Stomach (tissue), 9 donors: Measurements from ENCODE around the gene GRAMD2A. TPM values are rescaled to one million over a fixed set of nuclear protein-coding genes. Genes with fewer than 3 reads are reported as not detected.

Experiments used
- DNase-seq, 2 donors: peaks; one replicate each; pipeline versions ENCODE4 v3.0.0 to v3.0.0-alpha.2; 2013 to 2019
- H3K27ac ChIP-seq, 5 donors: fragments of 200-600 bp in 4 of 5; sonication (generic) in 4 of 5; one replicate each; pipeline ENCODE4 v1.5.1; 2013 to 2019; ENCODE audit warnings: mild to moderate bottlenecking in 1 of 5, moderate library complexity in 1 of 5
- H3K27me3 ChIP-seq, 3 donors: fragments of 200-600 bp; sonication (generic); one replicate each; pipeline ENCODE4 v1.5.1; 2017 to 2019; ENCODE audit warnings: mixed run types in 1 of 3
- H3K36me3 ChIP-seq, 4 donors: fragments of 200-600 bp; sonication (generic); 1 replicate in 3 of 4; 2 replicates in 1 of 4; pipeline ENCODE4 v1.5.1; 2016 to 2019
- H3K4me1 ChIP-seq, 4 donors: fragments of 200-600 bp; sonication (generic); one replicate each; pipeline ENCODE4 v1.5.1; 2016 to 2019
- H3K4me3 ChIP-seq, 4 donors: fragments of 200-600 bp; sonication (generic) in 3 of 4; one replicate each; pipeline ENCODE4 v1.5.1; 2016 to 2019; ENCODE audit warnings: mild to moderate bottlenecking in 1 of 4
- H3K9me3 ChIP-seq, 4 donors: fragments of 200-600 bp; sonication (generic); one replicate each; pipeline ENCODE4 v1.5.1; 2016 to 2019
- CTCF ChIP-seq, 7 experiments: fragments of 450-650 bp in 4 of 7; fragments of 200-600 bp in 3 of 7; sonication (generic) in 3 of 7; IDR thresholded peaks; one replicate each; pipeline ENCODE4 v1.5.1; 2016 to 2019; ENCODE audit warnings: antibody characterized with exemption in 7 of 7, control low read depth in 2 of 7, mild to moderate bottlenecking in 1 of 7
- EP300 ChIP-seq: sonication (generic); formaldehyde crosslinking; IDR thresholded peaks from one replicate; pipeline ENCODE4 v1.6.1; 2017; ENCODE audit warnings: antibody characterized with exemption
- POLR2A ChIP-seq, 4 donors: fragments of 450-650 bp; IDR thresholded peaks; one replicate each; pipeline ENCODE4 v1.6.1; 2016; ENCODE audit warnings: antibody characterized with exemption in 4 of 4, control low read depth in 2 of 4, mild to moderate bottlenecking in 1 of 4, moderate library complexity in 1 of 4
- POLR2AphosphoS5 ChIP-seq, 3 donors: sonication (generic); formaldehyde crosslinking; IDR thresholded peaks; one replicate each; pipeline ENCODE4 v1.6.1; 2016; ENCODE audit warnings: antibody characterized with exemption in 3 of 3
- WGBS, 5 donors: extraction: QIAGEN DNeasy Blood & Tissue Kit in 3 of 5; methylation state at CpG; one replicate each; pipeline versions ENCODE4 v1.1.5 to v1.1.7; 2013 to 2018; 5-methylcytosine and 5-hydroxymethylcytosine counted together
- intact Hi-C: fragments of 100-400 bp; cut with DNase I; formaldehyde crosslinking; loops from one replicate; pipeline ENCODE4 v1.15.1; 2023; ENCODE audit warnings: low total_unique reads
- polyA plus RNA-seq, 3 donors: library from polyadenylated mRNA; stranded (reverse); fragments of 200-250 nt; gene quantifications; one replicate each; pipeline ENCODE4 v1.2.3, GENCODE V29; 2013
- total RNA-seq, 5 donors: library from RNA; depleted of rRNA; stranded (reverse); fragments of >200 nt; gene quantifications; one replicate each; pipeline versions ENCODE4 v1.1.0 to v1.2.3, GENCODE V29; 2014 to 2016
- donor health status: healthy with polysubstance abuse.
- donor health status: Bipolar disorder and iron deficiency.
- donor health status: healthy.

Gene GRAMD2A
- total and polyA plus RNA-seq, 8 donors, result 0.29 to 0.92 (median 0.59) TPM; not detected in 4

- intact Hi-C loops, result no loop called here
- DNase-seq, result no peak
- H3K9me3 ChIP-seq, result no peaks in the 10 kb centered on the region
- H3K27ac ChIP-seq, result no peak overlapping the region
- H3K4me3 ChIP-seq, result no peak overlapping the region
- no peak for TF ChIP-seq EP300
- no peak for TF ChIP-seq POLR2AphosphoS5 (IDR thresholded peaks at IDR 0.05)
- TF ChIP-seq POLR2A (IDR thresholded peaks at IDR 0.05), result no peak
- TF ChIP-seq CTCF (IDR thresholded peaks at IDR 0.05), result no peak
- peaks cover 0 to 4% (median 1%) of the 10 kb centered on the region in 4 donors for H3K4me1 ChIP-seq
- H3K36me3 ChIP-seq, result no peaks in the 10 kb centered on the region
- no peaks in the 10 kb centered on the region for H3K27me3 ChIP-seq
These were observed 50.7 kb downstream of the GRAMD2A start for GRCh38 chr15:72146934-72147333.

- DNase-seq, result no peak
- no peak overlapping the region for H3K4me3 ChIP-seq
- intact Hi-C loops, result no loop called here
These were observed 51.4 kb downstream of the GRAMD2A start for GRCh38 chr15:72146221-72146620.

GRCh38 chr15:72141171-72142084 lies 56.2 kb downstream of the GRAMD2A start:
- Histone ChIP-seq H3K4me1 (peaks cover 0 to 20% (median 5%) of the 10 kb centered on the region in 4 donors), H3K4me3 (no peak overlapping the region), H3K9me3 (no peaks in the 10 kb centered on the region), H3K27me3 (no peaks in the 10 kb centered on the region), H3K36me3 (peaks cover 0 to 10% (median 3%) of the 10 kb centered on the region in 4 donors), H3K27ac (peak overlapping the region in 1 of 5 donors; percentile 2)
- DNase-seq, result peak in 1 of 2 donors; percentile 32
- intact Hi-C loops, result no loop called here
- TF ChIP-seq EP300, result no peak
- TF ChIP-seq POLR2AphosphoS5 (IDR thresholded peaks at IDR 0.05), result no peak
- no peak for TF ChIP-seq CTCF (IDR thresholded peaks at IDR 0.05)
- no peak for TF ChIP-seq POLR2A (IDR thresholded peaks at IDR 0.05)
- 20 to 35% (median 22%) methylated on average over 4 of the region's 4 CpGs for WGBS, 5 donors

More at GRCh38 chr15:72146221-72146620, 51.4 kb downstream of the GRAMD2A start:
- 63 to 95% (median 92%) methylated on average over 3 of the region's 3 CpGs for WGBS, 5 donors
- H3K9me3 ChIP-seq, result no peaks in the 10 kb centered on the region
- no peaks in the 10 kb centered on the region for H3K27me3 ChIP-seq
- no peak overlapping the region for H3K27ac ChIP-seq
- TF ChIP-seq POLR2A (IDR thresholded peaks at IDR 0.05) (no peak), POLR2AphosphoS5 (IDR thresholded peaks at IDR 0.05) (no peak), EP300 (no peak), CTCF (IDR thresholded peaks at IDR 0.05) (no peak)
- peaks cover 0 to 11% (median 5%) of the 10 kb centered on the region in 4 donors for H3K4me1 ChIP-seq
- H3K36me3 ChIP-seq, result no peaks in the 10 kb centered on the region

- no peaks in the 10 kb centered on the region for H3K9me3 ChIP-seq
- TF ChIP-seq POLR2AphosphoS5 (IDR thresholded peaks at IDR 0.05) (no peak), POLR2A (IDR thresholded peaks at IDR 0.05) (no peak), CTCF (IDR thresholded peaks at IDR 0.05) (no peak), EP300 (no peak)
- H3K36me3 ChIP-seq, result peaks cover 0 to 10% (median 3%) of the 10 kb centered on the region in 4 donors
- no peak for DNase-seq
- H3K27ac ChIP-seq, result no peak overlapping the region
- H3K4me3 ChIP-seq, result no peak overlapping the region
- 84 to 92% (median 87%) methylated on average over 3 of the region's 3 CpGs for WGBS, 5 donors
- H3K4me1 ChIP-seq, result peaks cover 0 to 29% (median 10%) of the 10 kb centered on the region in 4 donors
- intact Hi-C loops, result no loop called here
- no peaks in the 10 kb centered on the region for H3K27me3 ChIP-seq
These were observed 57.5 kb downstream of the GRAMD2A start for GRCh38 chr15:72140088-72140487.
